ENCODE measurements around the gene ADAMTS18. TPM values are rescaled to one million over a fixed set of nuclear protein-coding genes. Genes with fewer than 3 reads are reported as not detected.

ADAMTS18 gene
- total RNA-seq, 1 donor, result 0.27 TPM

GRCh38 chr16:77430787-77431585 lies 3.8 kb downstream of the ADAMTS18 start:
- no peak overlapping the region for H3K4me3 ChIP-seq (ENCODE audit: low read depth, low read length)
- peak; percentile 39 for DNase-seq (ENCODE audit: low read depth)
- no peak for TF ChIP-seq CTCF (IDR thresholded peaks at IDR 0.05; ENCODE audit: insufficient read depth, low read length)

GRCh38 chr16:77430360-77430759 lies 4.5 kb downstream of the ADAMTS18 start:
- no peak for DNase-seq (ENCODE audit: low read depth)
- no peak overlapping the region for H3K4me3 ChIP-seq (ENCODE audit: low read depth, low read length)
- no peak for TF ChIP-seq CTCF (IDR thresholded peaks at IDR 0.05; ENCODE audit: insufficient read depth, low read length)

GRCh38 chr16:77424871-77425604 lies 9.8 kb downstream of the ADAMTS18 start:
- H3K4me3 ChIP-seq (ENCODE audit: low read depth, low read length), result no peak overlapping the region
- no peak for DNase-seq (ENCODE audit: low read depth)
- TF ChIP-seq CTCF (IDR thresholded peaks at IDR 0.05; ENCODE audit: insufficient read depth, low read length), result no peak

- no peak overlapping the region for H3K4me3 ChIP-seq (ENCODE audit: low read depth, low read length)
- TF ChIP-seq CTCF (IDR thresholded peaks at IDR 0.05; ENCODE audit: insufficient read depth, low read length), result no peak
- no peak for DNase-seq (ENCODE audit: low read depth)
These were observed 12.5 kb downstream of the ADAMTS18 start for GRCh38 chr16:77422196-77422784.

- no peak for DNase-seq (ENCODE audit: low read depth)
- H3K4me3 ChIP-seq (ENCODE audit: low read depth, low read length), result no peak overlapping the region
- no peak for TF ChIP-seq CTCF (IDR thresholded peaks at IDR 0.05; ENCODE audit: insufficient read depth, low read length)
These were observed 17.8 kb downstream of the ADAMTS18 start for GRCh38 chr16:77416939-77417480.

- DNase-seq (ENCODE audit: low read depth), result peak; percentile 37
- no peak for TF ChIP-seq CTCF (IDR thresholded peaks at IDR 0.05; ENCODE audit: insufficient read depth, low read length)
- no peak overlapping the region for H3K4me3 ChIP-seq (ENCODE audit: low read depth, low read length)
These were observed 20.0 kb downstream of the ADAMTS18 start for GRCh38 chr16:77414752-77415231.

Measured in fibroblast of the aortic adventitia (primary cell).